ENCODE measurements around the gene EIF5A2. TPM values are rescaled to one million over a fixed set of nuclear protein-coding genes. Genes with fewer than 3 reads are reported as not detected.

Gene EIF5A2
- total RNA-seq (ENCODE audit: low replicate concordance), result 4.8 and 22.3 TPM in 2 replicates

- peak within 1 kb of the TSS; percentile 90 for H3K4me3 ChIP-seq (ENCODE audit: low read depth, low read length)
- DNase-seq (ENCODE audit: low read depth), result peak; percentile 95
- TF ChIP-seq, protein P1, sequence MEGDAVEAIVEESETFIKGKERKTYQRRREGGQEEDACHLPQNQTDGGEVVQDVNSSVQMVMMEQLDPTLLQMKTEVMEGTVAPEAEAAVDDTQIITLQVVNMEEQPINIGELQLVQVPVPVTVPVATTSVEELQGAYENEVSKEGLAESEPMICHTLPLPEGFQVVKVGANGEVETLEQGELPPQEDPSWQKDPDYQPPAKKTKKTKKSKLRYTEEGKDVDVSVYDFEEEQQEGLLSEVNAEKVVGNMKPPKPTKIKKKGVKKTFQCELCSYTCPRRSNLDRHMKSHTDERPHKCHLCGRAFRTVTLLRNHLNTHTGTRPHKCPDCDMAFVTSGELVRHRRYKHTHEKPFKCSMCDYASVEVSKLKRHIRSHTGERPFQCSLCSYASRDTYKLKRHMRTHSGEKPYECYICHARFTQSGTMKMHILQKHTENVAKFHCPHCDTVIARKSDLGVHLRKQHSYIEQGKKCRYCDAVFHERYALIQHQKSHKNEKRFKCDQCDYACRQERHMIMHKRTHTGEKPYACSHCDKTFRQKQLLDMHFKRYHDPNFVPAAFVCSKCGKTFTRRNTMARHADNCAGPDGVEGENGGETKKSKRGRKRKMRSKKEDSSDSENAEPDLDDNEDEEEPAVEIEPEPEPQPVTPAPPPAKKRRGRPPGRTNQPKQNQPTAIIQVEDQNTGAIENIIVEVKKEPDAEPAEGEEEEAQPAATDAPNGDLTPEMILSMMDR (IDR thresholded peaks at IDR 0.05; ENCODE audit: insufficient read depth, low read length), result no peak
These were observed at the start of gene EIF5A2 for GRCh38 chr3:170908235-170909116. Gene EIF5A2, minus strand, starts transcription at chr3:170908637. Its CDS starts 831 bp downstream, at chr3:170907806.

DNA sequence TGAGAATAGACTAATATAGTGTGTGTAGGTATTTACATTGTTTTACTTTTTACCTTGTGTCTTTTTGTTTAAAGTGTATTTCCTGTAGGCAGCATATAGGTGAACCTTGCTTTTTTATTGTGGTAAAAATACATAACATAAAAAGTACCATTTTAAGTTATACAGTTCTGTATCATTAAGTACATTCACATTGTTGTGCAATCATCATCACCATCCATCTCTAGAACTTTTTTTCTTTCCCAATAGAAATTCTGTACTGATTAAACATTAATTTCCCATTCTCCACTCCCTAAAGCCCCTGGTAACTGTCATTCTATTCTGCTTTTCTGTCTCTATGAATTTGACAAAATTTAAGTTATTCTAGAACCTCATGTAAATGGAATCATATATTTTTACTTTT lies 48.2 kb upstream of the EIF5A2 start:
- TF ChIP-seq, protein P1 (IDR thresholded peaks at IDR 0.05; ENCODE audit: insufficient read depth, low read length), result no peak

GRCh38 chr3:170953736-170954135 lies 45.3 kb upstream of the EIF5A2 start:
- H3K4me3 ChIP-seq (ENCODE audit: low read depth, low read length), result no peak overlapping the region
- DNase-seq (ENCODE audit: low read depth), result no peak
- TF ChIP-seq, protein P1 (IDR thresholded peaks at IDR 0.05; ENCODE audit: insufficient read depth, low read length), result no peak

More for the DNA sequence above, 48.2 kb upstream of the EIF5A2 start:
- H3K4me3 ChIP-seq (ENCODE audit: low read depth, low read length), result no peak overlapping the region
- no peak for DNase-seq (ENCODE audit: low read depth)

- DNase-seq (ENCODE audit: low read depth), result no peak
- H3K4me3 ChIP-seq (ENCODE audit: low read depth, low read length), result no peak overlapping the region
- TF ChIP-seq, protein P1 (IDR thresholded peaks at IDR 0.05; ENCODE audit: insufficient read depth, low read length), result no peak
These were observed 44.8 kb upstream of the EIF5A2 start for GRCh38 chr3:170953229-170953628.

- no peak overlapping the region for H3K4me3 ChIP-seq (ENCODE audit: low read depth, low read length)
- no peak for DNase-seq (ENCODE audit: low read depth)
- TF ChIP-seq, protein P1 (IDR thresholded peaks at IDR 0.05; ENCODE audit: insufficient read depth, low read length), result no peak
These were observed 40.8 kb upstream of the EIF5A2 start for GRCh38 chr3:170949211-170949610.

DNA sequence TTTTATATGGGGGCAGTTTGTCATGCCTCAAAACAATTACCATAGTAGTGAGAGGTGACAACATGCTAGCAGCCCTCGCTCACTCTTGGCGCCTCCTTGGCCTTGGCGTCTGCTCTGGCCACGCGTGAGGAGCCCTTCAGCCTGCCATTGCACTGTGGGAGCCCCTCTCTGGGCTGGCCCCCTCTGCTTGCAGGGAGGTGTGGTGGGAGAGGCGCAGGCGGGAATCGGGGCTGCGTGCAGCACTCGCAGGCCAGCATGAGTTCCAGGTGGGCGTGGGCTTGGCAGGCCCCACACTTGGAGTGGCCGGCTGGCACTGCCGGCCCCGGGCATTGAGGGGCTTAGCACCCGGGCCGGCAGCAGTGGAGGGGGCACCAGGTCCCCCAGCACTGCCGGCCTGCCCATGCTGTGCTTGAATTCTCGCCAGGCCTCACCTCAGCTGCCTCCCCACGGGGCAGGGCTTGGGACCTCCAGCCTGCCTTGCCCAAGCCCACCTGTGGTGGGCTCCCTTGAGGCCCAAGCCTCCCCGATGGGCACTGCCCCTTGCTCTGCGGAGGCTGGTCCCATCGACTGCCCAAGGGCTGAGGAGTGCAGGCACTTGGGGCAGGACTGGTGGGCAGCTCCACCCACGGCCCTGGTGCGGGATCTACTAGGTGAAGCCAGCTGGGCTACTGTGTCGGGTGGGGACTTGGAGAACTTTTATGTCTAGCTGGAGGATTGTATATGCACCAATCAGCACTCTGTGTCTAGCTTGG lies 38.8 kb upstream of the EIF5A2 start:
- TF ChIP-seq, protein P1 (IDR thresholded peaks at IDR 0.05; ENCODE audit: insufficient read depth, low read length), result no peak
- no peak for DNase-seq (ENCODE audit: low read depth)
- no peak overlapping the region for H3K4me3 ChIP-seq (ENCODE audit: low read depth, low read length)
